Activated CD8-positive, alpha-beta T cell treated with anti-CD3 and anti-CD28 coated beads for 36 hours (primary cell): ENCODE data around the gene CCL21. TPM values are rescaled to one million over a fixed set of nuclear protein-coding genes. Genes with fewer than 3 reads are reported as not detected.

Experiments used
- ATAC-seq: fragments of 200-7000 bp; cut with Tn5 transposase; one replicate; pipeline ENCODE4 v1.10.0; 2021; ENCODE audit warnings: mild to moderate bottlenecking, moderate library complexity
- CTCF ChIA-PET: fragments of 350-600 bp; sonication (Branson Sonifier 250); formaldehyde crosslinking; loops from one replicate; lab custom pipeline; 2021; ENCODE audit warnings: antibody characterized with exemption; lab: Charles Lee
- POLR2A ChIA-PET: fragments of 350-600 bp; sonication (Branson Sonifier 250); formaldehyde crosslinking; loops from one replicate; lab custom pipeline; 2021; ENCODE audit warnings: antibody characterized with exemption; lab: Charles Lee
- DNase-seq: peaks from one replicate; pipeline ENCODE4 v3.0.0-alpha.2; 2020
- H3K27ac Mint-ChIP-seq: one replicate; pipeline ENCODE4 v1.8.0; 2021; ENCODE audit warnings: mild to moderate bottlenecking, mixed read lengths
- H3K27me3 Mint-ChIP-seq: one replicate; pipeline ENCODE4 v1.8.0; 2021; ENCODE audit warnings: mixed read lengths
- H3K36me3 Mint-ChIP-seq: one replicate; pipeline ENCODE4 v1.8.0; 2021; ENCODE audit warnings: low read depth, mixed read lengths
- H3K4me1 Mint-ChIP-seq: one replicate; pipeline ENCODE4 v1.8.0; 2021; ENCODE audit warnings: low read depth, mixed read lengths
- H3K4me3 Mint-ChIP-seq: one replicate; pipeline ENCODE4 v1.8.0; 2021; ENCODE audit warnings: mild to moderate bottlenecking, moderate library complexity, mixed read lengths
- H3K9me3 Mint-ChIP-seq: one replicate; pipeline ENCODE4 v1.8.0; 2021; ENCODE audit warnings: mixed read lengths
- intact Hi-C: fragments of 100-400 bp; cut with micrococcal nuclease; formaldehyde crosslinking; loops from one replicate; pipeline ENCODE4 v1.10.0; 2022
- total RNA-seq, 2 experiments: library from RNA; stranded (reverse); gene quantifications; one replicate each; pipeline ENCODE4 v1.2.3, GENCODE V29; 2021
- TF ChIP-seq, protein P1 (sequence below): fragments of 200-600 bp; IDR thresholded peaks from one replicate; pipeline ENCODE4 v1.8.0; 2022; ENCODE audit warnings: antibody characterized with exemption, mild to moderate bottlenecking

Gene CCL21
- total RNA-seq, 2 experiments from 2014 or later, result not detected

DNA sequence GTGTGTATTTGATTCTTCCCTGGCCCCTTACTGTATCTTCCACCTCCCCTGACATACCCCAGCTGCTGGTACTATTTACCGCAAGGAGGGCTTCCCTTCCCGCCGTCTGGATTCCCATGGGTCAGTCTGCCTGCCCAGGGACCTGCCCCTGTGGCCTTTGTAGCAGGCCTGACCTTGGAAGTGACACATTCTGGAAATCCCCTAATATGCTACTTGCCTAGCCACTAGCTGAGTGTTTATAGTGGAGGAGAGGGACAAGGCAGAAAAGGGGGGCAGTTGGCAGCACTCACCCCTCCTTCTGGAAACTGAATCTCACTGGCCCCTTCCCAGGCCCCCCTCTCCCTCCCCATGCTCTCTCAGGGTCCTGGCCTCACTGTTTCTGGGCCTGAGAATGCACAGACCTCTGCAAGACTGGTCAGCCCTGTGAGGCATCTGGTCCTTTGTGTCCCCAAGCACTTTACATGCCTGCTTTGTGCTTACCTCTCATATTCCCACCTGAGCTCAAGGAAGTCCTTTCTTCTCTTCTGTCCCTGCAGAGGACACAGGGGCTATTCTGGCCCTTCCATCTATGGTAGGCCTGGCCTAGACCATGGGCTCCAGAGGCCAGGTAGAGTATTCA is 8.2 kb upstream of the CCL21 start:
- CTCF ChIA-PET, result interaction anchor here (1.4 kb wide), 1 partner anchor 16 kb away, joined by 5 read pairs; no protein-coding TSS in a partner anchor
- H3K27ac Mint-ChIP-seq, result no peak overlapping the region
- no peak for ATAC-seq
- TF ChIP-seq, protein P1, sequence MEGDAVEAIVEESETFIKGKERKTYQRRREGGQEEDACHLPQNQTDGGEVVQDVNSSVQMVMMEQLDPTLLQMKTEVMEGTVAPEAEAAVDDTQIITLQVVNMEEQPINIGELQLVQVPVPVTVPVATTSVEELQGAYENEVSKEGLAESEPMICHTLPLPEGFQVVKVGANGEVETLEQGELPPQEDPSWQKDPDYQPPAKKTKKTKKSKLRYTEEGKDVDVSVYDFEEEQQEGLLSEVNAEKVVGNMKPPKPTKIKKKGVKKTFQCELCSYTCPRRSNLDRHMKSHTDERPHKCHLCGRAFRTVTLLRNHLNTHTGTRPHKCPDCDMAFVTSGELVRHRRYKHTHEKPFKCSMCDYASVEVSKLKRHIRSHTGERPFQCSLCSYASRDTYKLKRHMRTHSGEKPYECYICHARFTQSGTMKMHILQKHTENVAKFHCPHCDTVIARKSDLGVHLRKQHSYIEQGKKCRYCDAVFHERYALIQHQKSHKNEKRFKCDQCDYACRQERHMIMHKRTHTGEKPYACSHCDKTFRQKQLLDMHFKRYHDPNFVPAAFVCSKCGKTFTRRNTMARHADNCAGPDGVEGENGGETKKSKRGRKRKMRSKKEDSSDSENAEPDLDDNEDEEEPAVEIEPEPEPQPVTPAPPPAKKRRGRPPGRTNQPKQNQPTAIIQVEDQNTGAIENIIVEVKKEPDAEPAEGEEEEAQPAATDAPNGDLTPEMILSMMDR, result no peak
- no peak for DNase-seq
- no peak overlapping the region for H3K4me3 Mint-ChIP-seq
- intact Hi-C loops, result no loop called here
- POLR2A ChIA-PET, result interaction anchor here (2.0 kb wide), 1 partner anchor 16 kb away, joined by 5 read pairs; no protein-coding TSS in a partner anchor
- no peaks in the 10 kb centered on the region for H3K36me3 Mint-ChIP-seq
- H3K9me3 Mint-ChIP-seq, result no peaks in the 10 kb centered on the region
- H3K4me1 Mint-ChIP-seq, result no peaks in the 10 kb centered on the region
- H3K27me3 Mint-ChIP-seq, result peaks cover 11% of the 10 kb centered on the region

GRCh38 chr9:34716711-34717110 is 6.8 kb upstream of the CCL21 start:
- H3K27ac Mint-ChIP-seq, result no peak overlapping the region
- no peak overlapping the region for H3K4me3 Mint-ChIP-seq
- ChIA-PET POLR2A (no interaction called here), CTCF (interaction anchor here (1.2 to 6.0 kb wide), 2 partner anchors 15 to 278 kb away, joined by 3 to 37 read pairs; no protein-coding TSS in a partner anchor)
- TF ChIP-seq, protein P1, result no peak
- H3K9me3 Mint-ChIP-seq, result no peaks in the 10 kb centered on the region
- H3K27me3 Mint-ChIP-seq, result peaks cover 13% of the 10 kb centered on the region
- DNase-seq (no peak), ATAC-seq (no peak)
- H3K4me1 Mint-ChIP-seq, result no peaks in the 10 kb centered on the region
- H3K36me3 Mint-ChIP-seq, result no peaks in the 10 kb centered on the region
- intact Hi-C loops, result no loop called here

DNA sequence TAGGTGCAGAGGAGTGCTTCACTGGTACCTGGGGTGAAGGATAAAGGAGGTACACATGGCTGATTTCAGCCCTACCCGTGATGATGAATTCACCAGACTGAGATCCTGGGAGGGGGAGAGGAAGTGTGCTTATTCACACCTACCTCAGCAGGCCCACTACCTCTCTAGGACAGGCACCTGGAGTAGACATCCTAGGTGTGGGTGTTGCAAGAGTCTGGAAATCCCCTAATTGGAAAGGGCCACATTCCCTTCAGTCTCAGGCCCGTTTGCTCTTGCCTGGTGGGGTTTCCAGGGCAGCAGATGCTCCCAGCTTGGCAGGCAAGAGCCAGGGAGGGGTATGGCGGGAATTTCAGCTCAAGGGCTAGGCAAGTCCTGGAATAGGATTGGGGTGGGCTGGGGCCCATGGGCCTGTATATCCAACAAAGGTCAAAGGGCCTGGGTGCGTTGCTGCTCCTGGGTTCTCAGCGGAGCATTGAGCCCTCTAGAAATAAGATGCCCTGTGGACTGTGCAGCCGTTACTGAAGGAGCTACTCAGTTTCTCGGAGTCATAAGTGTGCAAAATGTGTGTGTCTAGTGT is 5.8 kb upstream of the CCL21 start:
- Mint-ChIP-seq H3K9me3 (no peaks in the 10 kb centered on the region), H3K4me1 (no peaks in the 10 kb centered on the region), H3K27ac (no peak overlapping the region), H3K4me3 (no peak overlapping the region), H3K36me3 (no peaks in the 10 kb centered on the region), H3K27me3 (peaks cover 12% of the 10 kb centered on the region)
- CTCF ChIA-PET, result interaction anchor here (1.2 to 6.0 kb wide), 2 partner anchors 14 to 279 kb away, joined by 3 to 37 read pairs; no protein-coding TSS in a partner anchor
- TF ChIP-seq, protein P1, result no peak
- ATAC-seq (no peak), DNase-seq (no peak)
- POLR2A ChIA-PET, result no interaction called here
- intact Hi-C loops, result no loop called here

DNA sequence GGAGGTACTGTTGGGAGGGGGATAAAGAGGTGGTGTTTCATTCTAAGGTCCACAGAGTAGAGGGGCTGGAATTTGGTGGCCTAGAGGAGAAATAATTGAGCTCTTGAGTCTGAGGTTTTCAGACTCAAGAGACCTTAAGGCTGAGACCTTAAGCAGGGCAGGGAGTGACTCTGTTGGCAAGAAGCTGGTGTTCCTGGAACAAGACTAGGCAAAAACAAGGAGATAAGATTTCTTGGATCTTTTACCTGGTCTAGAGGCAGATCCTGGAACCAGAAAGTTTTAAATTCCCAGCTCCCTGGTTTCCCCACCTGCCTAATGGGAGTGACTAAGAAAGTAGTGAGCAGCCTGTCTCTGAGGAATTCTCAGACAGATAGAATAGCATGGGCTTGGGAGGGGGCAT is 4.1 kb upstream of the CCL21 start:
- no peak for ATAC-seq
- Mint-ChIP-seq H3K27me3 (peaks cover 10% of the 10 kb centered on the region), H3K27ac (no peak overlapping the region), H3K36me3 (no peaks in the 10 kb centered on the region), H3K4me1 (no peaks in the 10 kb centered on the region), H3K4me3 (no peak overlapping the region), H3K9me3 (no peaks in the 10 kb centered on the region)
- intact Hi-C loops, result no loop called here
- DNase-seq, result no peak
- TF ChIP-seq, protein P1, result no peak
- ChIA-PET POLR2A (no interaction called here), CTCF (interaction anchor here (0.6 to 6.0 kb wide), 3 partner anchors 12 to 186 kb away, joined by 3 to 37 read pairs (median 5); no protein-coding TSS in a partner anchor)

DNA sequence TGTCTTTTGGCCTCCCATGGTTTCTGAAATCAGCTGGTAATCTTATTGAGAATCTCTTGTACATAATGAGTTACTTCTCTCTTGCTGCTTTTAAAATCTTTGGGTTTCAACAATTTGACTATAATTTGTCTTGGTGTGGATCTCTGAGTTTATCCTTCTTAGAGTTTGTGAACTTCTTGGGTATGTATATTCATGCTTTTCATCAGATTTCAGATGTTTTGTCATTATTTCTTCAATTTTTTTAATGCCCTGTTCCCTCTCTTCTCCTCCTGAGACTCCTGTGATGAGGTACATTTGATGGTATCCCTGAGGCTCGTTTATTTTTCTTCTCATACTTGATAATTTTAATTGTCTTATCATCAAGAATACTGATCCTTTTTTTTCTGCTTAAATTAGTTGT is 2.2 kb upstream of the CCL21 start:
- H3K4me3 Mint-ChIP-seq, result no peak overlapping the region
- ChIA-PET POLR2A (no interaction called here), CTCF (interaction anchor here (6.0 kb wide), 1 partner anchor 10 kb away, joined by 37 read pairs; no protein-coding TSS in a partner anchor)
- no peaks in the 10 kb centered on the region for H3K4me1 Mint-ChIP-seq
- ATAC-seq, result no peak
- intact Hi-C loops, result no loop called here
- H3K36me3 Mint-ChIP-seq, result no peaks in the 10 kb centered on the region
- H3K27ac Mint-ChIP-seq, result no peak overlapping the region
- H3K9me3 Mint-ChIP-seq, result no peaks in the 10 kb centered on the region
- H3K27me3 Mint-ChIP-seq, result peaks cover 8% of the 10 kb centered on the region
- TF ChIP-seq, protein P1, result no peak
- DNase-seq, result no peak
